NCI-H1417 treated with DMSO at 0.1 percent for 48 hours (cell line): ENCODE data around the gene PSMD5.

Experiments
- DNase-seq: peaks from one replicate; lab custom pipeline; 2025; lab: John Stamatoyannopoulos, UW

Gene PSMD5

DNA sequence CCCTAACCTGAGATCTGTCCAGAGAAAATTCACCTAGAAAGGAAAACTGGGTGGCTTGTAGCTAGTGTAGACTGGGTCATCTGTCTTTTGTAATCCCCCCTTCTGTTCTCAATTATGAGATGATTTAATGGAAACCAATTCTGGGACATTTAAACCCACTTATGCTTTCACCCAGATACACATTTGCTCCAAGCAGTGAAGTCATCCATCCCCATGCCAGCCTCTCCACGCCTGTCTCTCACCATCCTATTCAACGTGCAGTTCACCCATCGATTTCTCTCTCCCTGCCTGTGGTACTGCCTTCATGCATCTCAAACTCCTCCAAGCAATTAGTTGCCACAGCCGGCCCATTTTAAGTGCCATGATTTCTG, 32.5 kb upstream of the PSMD5 start:
- no peak for DNase-seq

DNA sequence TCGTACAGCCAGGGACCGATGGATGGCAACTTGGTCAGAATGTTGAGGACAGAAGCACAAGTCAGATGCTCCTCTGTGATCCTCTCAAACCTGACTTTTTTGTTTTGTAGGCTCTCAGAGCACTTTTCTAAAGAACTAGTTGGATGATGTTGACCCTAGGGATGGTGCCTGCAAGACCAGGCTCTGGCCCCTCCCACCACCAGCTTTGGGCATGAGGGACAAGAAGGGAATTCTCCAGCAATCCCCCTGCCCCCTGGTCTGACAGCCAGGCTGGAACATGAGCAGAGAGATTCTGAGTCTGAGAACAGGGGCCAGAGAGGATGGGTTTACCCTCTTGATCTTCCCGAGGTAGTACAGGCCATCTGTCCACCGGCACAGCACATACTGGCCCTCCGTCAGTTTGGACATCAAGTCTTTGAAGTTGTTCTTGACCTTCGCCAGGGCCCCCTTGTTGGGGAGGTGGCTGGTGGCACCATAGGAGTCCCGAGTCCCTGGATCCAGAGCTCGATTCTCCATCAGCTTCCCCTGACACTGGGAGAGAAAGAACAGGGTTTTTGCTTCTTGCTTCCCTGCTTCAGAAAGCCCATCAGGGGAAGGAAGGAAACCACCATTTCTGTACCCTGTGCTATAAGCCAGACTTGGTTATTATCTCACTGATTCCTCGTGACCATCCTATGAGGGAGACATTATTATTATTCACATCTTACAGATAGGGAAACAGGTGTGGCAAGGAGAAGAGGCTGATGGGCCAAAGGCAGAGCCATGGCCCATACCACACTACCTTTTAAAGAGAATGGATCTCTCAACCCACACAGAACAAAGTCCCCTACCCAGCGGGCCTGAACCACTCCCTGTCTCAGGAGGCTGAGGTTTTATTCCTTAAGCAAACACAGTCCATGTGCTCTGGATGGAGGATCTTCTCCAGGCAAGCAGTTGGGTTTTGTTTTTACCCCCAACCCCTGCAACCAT, 31.8 kb upstream of the PSMD5 start:
- DNase-seq, result no peak

DNA sequence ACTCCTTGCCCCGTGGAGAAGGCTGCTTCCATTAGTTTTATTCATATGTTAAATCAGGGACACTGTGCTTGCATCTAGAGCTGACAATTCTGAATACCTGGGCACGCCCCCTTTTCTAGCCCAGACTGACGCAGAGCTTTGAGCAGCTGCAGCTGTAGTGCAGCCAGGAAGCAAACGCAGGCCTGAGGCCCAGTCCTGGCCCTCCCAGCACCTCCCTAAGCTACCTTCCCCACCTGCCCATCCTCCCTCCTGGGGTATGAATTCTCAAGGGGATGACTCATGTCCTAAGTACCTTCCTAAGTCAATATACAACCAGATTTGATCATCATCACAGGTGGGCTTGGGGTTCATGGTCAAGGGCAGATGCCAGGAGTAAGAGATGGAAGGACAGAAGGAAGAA, 30.8 kb upstream of the PSMD5 start:
- no peak for DNase-seq

DNA sequence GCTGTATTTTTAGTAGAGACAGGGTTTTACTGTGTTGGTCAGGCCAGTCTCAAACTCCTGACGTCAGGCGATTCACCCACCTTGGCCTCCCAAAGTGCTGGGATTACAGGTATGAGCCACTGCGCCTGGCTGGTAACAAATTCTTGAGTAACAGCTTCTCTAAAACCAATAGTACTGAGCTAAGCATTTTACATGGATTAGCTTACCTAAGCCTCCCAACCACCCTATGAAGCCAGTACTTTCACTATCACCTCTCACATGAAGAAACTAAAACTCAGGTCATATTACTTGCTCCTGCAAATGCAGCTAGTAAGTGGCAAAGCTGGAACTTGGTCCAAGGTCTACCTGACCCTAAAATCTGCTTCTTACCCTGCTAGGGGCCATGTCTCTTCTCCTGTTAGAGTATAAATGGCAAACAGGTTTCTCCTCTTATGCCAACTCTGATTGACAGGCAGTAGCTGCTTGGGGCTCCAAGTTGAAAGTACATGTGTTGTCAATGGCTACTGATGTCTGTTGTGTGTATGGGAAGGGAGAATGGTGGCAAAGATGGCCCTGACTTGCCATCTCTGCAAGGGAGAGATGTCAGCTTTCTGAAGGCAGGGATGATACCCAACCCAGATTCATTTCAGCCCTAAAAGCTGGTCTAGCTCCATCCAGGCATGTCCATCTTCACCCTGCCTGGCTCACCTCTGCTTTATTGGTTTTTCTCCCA, 30.2 kb upstream of the PSMD5 start:
- no peak for DNase-seq

DNA sequence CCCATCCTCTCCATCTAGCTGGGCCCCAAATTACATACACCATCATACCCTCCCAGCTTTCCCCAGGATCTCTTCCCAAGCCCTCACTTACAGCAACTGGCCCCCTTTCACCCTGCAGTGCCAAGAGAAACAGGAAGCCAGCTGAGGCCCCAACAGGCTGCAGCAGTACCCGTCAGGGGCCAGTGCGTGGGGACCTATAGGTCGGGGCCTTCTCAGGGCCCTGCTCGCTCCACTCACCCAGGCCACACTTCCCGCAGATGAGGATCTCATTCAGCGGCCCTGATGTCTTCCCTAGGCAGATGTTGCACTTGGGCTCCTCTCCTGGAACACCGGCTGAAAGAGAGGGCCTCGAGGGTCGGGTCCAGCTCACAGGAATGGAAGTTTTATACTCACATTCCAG, 27.5 kb upstream of the PSMD5 start:
- DNase-seq, result no peak

DNA sequence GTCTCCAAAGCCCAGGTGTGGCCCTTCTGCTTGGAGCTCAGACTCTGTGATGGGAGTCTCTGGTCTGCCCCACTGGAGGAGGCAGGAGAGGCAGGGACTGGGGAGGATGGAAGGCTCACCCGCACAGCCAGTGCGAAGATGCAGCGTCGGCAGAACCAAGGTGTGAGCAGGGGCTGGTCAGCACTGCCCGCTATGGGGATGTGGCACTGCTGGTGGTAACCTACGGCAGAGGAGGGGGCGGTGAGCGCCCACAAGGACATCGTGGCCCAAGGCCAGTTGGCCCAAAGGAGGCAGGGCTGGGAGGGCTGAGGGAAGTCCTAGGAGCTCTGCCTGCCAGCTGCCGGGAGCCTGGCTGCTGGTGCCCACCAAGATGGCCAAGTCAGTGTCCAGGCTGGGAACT, 27.0 kb upstream of the PSMD5 start:
- DNase-seq, result no peak

DNA sequence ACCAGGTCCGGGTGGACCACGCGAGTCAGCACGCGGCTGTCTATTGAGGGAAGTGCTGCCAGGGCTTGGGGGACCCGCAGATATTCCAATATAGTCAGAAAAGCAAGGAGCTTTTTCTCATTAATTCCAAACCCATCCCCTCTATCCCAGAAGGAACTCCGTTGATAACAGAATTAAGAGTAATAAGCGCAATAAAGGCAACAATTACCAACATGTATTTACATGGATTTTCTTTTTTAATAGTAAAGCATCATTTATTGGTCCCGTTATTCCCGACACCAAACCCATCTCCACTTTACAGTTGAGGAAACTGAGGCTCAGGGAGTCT, 26.6 kb upstream of the PSMD5 start:
- DNase-seq, result no peak

DNA sequence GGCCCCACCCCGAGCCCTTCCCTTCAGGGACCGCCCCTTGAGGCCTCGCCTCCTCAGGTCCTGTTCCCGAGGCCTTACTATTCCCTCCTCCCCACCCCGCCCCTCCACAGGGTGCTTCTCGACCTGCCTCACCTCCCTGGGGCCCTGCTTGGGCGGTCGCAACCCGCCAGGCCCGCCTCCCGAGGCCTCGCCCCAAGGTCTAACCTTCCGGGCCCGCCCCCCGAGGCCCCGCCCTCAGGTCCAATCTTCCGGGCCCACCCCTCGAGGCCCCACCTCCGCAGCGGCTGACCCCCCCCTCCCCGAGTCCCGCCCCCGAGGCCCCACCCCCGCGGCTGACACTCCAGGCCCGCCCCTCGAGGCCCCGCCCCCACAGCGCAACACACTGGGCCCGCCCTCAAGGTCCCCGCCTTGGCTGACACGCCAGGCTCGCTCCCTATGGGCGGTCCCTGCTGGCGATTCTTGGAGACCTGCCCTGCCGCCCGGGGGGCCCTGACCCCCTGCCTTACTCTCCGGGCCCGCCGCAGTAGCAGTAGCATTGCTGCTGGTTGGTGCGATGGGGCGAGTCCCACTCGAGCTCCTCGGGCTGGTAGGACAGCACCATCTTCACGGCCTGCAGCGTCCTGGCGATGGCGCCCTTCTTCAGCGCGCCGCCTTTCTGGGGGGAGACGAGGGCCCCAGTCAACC, 26.1 kb upstream of the PSMD5 start:
- DNase-seq, result no peak

DNA sequence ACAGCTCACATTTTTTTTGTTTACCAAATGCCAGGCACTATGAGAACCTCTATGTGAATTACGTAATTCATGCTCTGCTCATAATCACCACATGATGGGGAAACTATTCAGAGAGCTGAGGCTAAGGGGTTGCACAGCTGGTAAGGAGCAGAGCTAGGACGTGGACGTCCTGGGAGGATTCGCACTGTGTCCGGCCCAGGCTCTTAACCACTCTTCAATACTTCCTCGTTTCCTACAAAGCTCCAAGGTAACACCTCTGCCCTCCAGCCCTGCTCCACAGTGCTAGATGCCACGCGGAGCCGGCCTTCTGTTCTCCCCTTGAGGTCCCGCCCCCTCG, 25.6 kb upstream of the PSMD5 start:
- DNase-seq, result no peak

DNA sequence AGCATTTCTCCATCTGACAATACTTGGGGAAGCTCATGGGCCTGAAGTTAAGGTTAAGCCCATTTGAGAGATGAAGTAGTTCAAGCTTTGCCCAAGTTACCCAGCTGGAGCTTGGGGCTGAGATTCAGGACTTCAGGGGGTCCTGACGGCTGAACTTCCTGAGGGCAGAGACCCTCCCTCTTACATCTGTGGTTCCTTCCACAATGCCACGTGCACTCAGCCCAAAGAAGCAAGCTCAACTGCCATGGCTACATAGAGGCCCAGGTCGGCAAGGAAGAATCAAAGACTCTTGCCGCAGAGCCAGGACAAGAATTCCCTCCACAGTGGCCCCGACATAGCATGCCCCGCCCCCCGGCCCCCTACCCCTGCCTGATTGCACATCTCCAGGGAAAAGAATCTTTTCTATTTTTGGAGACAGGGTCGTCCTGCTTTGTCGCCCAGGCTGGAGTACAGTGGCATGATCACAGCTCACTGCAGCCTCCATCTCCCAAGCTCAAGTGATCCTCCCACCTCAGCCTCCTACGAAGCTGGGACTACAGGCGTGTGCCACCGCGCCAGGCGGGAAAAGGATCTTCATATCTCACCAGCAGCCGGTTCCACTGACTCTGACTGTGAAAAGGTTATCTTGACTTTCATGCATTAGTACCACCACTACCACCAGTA, 25.1 kb upstream of the PSMD5 start:
- no peak for DNase-seq

DNA sequence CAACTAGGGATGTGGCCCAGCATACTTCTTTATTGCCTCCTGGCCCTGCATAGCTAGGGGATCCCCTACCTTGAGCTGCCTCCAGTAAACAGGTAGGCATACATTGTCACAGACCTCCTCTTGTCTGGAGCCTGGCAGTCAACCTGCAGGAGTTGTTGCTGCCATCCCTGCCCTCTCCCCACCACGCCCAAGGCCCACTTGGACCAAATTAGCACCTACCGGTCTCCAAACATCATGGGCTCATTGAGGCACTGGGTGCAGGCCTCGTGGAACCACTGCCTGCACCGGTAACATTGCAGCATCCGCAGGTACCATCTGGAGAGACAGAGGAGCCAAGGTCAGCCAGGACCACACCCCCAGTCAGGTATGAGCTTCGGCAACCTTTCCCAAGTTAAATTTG, 23.9 kb upstream of the PSMD5 start:
- DNase-seq, result no peak

DNA sequence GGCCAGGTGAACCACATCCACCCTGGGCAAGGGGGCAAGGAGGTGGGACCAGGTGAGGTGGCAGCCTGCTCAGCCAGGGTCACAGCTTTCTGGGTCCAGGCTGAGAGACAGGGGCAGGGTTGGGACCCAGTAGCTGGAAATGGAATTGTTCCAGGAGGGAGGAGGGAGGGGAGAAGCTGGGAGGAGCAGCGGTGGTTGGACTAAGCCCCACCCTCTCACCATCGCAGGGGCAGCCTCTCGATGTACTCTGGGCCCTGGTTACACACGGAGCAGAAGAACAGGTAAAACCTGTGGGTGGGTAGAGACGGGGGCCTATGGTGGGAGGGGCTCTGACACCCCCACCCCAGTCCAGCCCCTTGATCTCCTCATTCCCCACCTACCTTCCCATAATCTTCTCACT, 23.1 kb upstream of the PSMD5 start:
- DNase-seq, result no peak

DNA sequence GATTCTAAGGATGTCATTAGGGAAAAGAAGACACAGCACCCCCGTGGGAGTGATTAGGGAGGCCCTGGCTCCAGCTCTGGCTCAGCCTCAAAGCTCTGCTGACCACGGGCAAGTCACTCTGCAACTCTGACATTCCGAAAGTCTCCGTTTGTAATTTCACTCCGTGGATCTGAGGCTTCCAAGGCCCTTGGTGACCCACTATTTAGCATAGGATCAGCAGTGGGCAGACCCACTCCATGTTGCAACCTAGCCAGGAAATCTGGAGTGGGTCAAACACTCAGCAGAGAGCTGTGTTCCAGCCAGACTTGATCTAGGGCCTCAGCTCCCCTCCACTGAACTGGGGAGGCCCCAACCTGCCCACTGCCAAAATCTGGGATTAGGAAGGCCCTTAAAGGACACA, 22.5 kb upstream of the PSMD5 start:
- no peak for DNase-seq

DNA sequence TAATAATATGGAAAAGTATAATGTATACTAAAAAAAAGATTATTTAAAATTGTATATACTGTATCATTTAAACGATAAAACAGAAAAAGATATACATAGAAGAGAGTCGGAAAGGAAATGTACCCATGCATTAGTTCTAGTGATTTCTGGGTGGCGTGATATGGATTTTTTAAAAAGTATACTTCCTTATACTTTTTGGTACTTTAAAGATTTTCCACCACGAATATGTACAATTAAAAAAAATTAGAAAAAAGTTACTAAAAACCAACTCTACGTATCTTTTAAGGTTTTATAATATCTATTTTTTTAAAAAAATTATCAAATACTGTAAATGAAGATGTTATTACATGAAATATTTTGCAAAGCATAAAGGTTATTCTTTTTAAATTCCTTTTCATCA, 22.0 kb upstream of the PSMD5 start:
- DNase-seq, result no peak

DNA sequence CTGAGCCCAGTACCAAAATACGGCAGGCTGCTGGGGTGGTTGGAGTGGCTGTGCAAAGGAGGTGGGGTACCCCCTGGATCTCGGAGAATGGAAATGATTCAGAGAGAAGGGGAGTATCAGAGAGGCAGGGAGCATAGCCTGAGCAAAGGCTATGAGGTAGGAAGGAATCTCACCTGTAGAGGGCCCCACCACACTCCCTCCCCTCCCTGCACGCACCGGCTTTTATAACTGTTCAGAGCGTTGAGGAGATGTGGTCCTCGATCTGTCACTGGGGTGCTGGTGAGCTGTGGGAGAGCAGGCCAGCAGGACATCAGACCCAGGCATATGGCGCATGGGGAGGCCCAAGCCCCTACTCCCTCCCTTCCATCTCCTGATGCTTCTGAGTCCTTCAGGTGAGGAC, 21.1 kb upstream of the PSMD5 start:
- DNase-seq, result no peak

DNA sequence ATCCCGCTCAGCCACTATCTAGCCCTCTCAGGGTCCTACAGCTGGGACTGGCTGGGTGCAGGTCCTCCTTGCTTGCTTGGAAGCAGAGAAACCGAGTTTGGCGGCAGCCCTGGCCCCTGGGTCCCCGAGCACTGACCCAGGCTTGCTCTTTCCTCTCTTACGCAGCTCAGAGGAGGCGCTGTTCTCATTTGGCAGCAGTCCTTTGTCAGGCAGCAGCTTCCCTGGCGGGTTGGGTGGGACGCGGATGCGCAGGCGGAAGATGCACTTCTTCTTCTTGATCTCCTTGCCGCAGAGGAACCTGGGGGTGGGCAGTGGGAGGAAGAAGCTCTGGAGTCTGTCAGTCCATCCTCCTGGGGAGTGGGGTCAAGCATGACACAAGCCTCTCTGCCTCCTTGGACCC, 19.7 kb upstream of the PSMD5 start:
- no peak for DNase-seq

DNA sequence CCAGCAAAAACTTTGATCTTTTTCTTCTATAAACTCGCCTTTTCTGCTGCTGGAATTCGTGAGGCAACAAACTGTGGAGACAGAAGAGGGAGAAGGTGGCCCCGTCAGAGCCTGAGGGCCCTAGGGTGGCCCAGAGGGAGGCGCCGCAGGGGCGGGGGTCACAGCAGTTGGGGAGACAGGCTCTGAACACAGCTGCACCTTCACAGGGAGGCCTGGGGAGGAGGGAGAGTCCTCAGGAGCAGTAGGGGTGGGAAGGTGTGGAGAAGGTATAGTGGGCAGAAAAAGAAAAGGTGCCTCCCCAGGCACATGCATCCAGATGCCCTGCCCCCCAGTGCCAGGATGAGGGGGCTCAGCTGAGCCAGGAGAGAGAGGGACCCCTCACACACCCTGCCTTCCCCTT, 19.2 kb upstream of the PSMD5 start:
- no peak for DNase-seq

DNA sequence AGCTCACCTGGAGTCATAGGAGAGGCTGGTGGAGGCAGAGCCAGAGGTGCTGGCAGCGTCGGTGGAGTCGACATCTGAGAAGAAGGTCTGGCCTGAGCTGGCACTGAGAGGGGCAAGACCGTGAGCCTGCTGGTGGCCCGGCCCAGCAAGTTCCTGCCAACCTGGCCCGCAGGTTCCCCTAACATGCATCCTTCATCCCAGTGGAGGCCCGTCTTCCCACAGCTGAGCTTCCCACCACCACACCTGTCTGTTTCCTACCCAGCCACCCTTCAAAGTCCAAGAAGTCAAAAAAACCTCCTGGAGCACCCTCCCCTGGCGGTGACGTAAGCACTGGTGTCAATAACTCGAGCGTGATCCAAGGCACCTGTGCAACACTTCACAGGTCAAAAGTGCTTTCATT, 17.4 kb upstream of the PSMD5 start:
- DNase-seq, result no peak

DNA sequence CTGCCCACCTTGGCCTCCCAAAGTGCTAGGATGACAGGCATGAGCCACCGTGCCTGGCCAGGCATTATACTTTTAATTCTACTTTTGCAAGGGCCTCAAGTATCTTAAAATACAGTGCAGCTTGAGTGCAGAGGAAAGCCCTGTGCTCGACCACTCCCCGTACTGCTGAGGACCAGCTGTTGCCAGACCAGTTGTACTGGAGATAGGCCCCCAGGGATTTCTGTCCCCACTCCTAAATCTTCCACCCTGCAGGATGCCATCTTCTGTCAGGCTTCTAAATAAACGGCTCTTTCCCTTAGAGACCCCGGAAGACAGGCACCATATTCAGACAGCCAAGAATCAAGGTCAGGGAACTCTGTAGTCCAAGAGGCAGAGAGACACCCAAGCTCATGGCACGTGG, 16.6 kb upstream of the PSMD5 start:
- no peak for DNase-seq

DNA sequence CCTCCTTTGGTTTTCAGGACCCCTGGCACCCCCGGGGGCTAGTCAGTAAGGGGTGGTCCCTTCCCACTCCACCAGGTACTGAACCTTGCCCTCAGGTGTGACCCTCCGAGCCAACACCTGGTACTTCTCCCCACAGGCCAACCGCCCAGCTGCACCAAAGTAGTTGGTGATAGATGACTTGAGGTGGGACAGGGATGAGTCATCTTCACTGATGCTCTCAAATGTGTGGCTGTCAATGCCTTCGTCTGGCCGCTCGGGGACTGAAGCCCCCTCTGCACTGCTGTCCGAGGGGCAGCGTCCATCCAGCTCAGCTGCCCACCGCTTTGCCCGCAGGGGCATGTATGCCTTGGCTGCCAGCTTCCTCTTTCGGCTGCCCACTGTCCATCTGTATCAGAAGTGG, 15.2 kb upstream of the PSMD5 start:
- no peak for DNase-seq

DNA sequence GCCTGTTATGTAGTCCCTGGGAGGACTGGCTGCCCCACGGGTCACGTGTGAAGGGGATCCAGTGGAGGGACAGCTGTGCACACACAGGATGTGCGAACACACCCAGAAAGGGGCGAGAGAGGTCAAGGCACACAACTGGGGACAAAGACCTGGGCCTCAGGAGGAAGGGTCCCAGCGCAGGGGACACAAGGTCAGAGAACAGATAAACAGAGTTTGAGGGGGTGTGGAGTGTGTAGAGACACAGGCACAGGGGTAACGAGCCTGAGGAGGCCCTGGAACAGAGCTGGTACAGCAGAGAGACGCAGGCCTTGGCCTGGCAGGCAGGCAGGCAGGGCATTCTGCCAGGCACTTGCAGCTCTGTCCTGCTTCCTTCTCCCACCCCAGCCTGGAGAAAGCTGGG, 14.8 kb upstream of the PSMD5 start:
- no peak for DNase-seq

DNA sequence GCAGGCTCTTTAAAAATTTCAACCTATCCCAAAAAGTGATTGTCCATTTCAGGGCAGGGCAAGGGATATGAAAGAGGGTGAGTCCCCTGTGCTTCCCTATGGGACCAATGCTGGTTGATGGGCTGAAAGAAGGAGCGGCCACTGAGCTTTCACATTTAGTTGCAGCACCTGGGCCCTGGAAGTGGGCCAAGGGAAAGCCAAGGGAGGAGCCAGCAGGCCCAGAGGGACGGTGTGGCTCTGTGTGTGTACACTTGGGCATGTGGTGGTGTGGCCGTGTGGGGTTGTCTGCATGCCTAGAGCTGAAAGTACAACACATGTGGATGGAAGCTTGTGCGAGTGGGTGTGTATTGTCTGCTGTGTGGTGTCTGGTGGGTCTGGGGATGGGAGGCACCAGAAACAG, 14.0 kb upstream of the PSMD5 start:
- no peak for DNase-seq
